ENCODE results near the gene NES. TPM values are rescaled to one million over a fixed set of nuclear protein-coding genes. Genes with fewer than 3 reads are reported as not detected.

NES gene
- total RNA-seq, 1 experiment from 2014 or later, result 8.4 TPM

DNA sequence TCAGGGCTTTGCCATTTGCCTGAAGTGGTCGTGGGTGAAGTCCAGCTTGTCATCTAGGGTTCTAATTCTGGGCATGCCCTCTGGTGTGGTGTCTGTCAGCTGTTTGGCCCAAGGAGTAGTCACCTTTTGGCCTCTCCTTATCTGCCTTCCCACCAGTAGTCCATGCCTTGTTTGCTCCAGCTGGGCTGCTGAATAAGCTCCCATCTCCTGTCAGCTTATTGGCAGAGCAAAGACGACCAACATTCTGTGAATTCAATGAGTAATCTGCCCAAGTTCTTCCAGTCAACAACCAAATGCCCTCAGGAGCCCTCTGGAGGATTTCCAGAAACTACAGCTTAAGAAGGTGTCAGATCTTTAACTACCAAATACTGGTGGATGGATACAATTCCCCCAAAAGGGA lies 28.3 kb downstream of the NES start (continued):
- TF ChIP-seq TCF7L2 (IDR thresholded peaks at IDR 0.05; ENCODE audit: borderline replicate concordance, extremely low read depth, insufficient read depth, insufficient read length), result no peak
- TF ChIP-seq EGR1 (IDR thresholded peaks at IDR 0.05; ENCODE audit: low read depth), result no peak
- TF ChIP-seq POLR2AphosphoS5 (IDR thresholded peaks at IDR 0.05; ENCODE audit: low read depth, low read length), result no peak
- no peak for TF ChIP-seq CBX3 (IDR thresholded peaks at IDR 0.05; ENCODE audit: low read depth)
- TF ChIP-seq ATF3 (IDR thresholded peaks at IDR 0.05), result no peak
- TF ChIP-seq, protein P1, sequence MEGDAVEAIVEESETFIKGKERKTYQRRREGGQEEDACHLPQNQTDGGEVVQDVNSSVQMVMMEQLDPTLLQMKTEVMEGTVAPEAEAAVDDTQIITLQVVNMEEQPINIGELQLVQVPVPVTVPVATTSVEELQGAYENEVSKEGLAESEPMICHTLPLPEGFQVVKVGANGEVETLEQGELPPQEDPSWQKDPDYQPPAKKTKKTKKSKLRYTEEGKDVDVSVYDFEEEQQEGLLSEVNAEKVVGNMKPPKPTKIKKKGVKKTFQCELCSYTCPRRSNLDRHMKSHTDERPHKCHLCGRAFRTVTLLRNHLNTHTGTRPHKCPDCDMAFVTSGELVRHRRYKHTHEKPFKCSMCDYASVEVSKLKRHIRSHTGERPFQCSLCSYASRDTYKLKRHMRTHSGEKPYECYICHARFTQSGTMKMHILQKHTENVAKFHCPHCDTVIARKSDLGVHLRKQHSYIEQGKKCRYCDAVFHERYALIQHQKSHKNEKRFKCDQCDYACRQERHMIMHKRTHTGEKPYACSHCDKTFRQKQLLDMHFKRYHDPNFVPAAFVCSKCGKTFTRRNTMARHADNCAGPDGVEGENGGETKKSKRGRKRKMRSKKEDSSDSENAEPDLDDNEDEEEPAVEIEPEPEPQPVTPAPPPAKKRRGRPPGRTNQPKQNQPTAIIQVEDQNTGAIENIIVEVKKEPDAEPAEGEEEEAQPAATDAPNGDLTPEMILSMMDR (IDR thresholded peaks at IDR 0.05 in 2 of 3, conservative IDR thresholded peaks at IDR 0.05 in 1 of 3; ENCODE audit: borderline replicate concordance in 1 of 3, insufficient read depth in 1 of 3, low read depth in 2 of 3, low read length in 2 of 3), result no peak
- no peak for TF ChIP-seq JUND (IDR thresholded peaks at IDR 0.05)
- no peak for TF ChIP-seq EZH2 (IDR thresholded peaks at IDR 0.05)
- no peak for TF ChIP-seq FOSL1 (IDR thresholded peaks at IDR 0.05; ENCODE audit: low read depth)

DNA sequence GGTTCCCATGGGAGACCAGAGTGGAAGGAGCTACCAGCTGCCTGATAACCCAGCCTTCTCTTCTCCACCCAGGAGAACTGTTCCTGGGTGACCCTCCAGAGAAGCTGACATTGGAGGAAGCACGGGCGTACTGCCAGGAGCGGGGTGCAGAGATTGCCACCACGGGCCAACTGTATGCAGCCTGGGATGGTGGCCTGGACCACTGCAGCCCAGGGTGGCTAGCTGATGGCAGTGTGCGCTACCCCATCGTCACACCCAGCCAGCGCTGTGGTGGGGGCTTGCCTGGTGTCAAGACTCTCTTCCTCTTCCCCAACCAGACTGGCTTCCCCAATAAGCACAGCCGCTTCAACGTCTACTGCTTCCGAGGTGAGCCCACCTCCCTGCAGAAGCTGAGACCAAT lies 28.7 kb downstream of the NES start:
- no peak overlapping the region for H3K27ac ChIP-seq (ENCODE audit: low read depth, low read length)
- ChIA-PET CTCF (interaction anchor here (1.1 kb wide), 1 partner anchor 11 kb away, joined by 6 read pairs; no protein-coding TSS in a partner anchor), RAD21 (ENCODE audit: low non-redundant PET in 1 of 2, low total read pairs in 2 of 2, uncharacterized antibody in 2 of 2, unreplicated experiment in 2 of 2) (no interaction called here), POLR2A (no interaction called here)
- no peaks in the 10 kb centered on the region for H3K9me3 ChIP-seq (ENCODE audit: control insufficient read depth in 1 of 2, insufficient read depth in 1 of 2, low read depth in 1 of 2, low read length in 2 of 2)
- no peaks in the 10 kb centered on the region for H3K4me1 ChIP-seq (ENCODE audit: control insufficient read depth in 1 of 2, insufficient read depth in 2 of 2, low read length in 2 of 2)
- H3K4me2 ChIP-seq (ENCODE audit: low read length), result no peak overlapping the region
- peaks cover 56% of the 10 kb centered on the region for H3K79me2 ChIP-seq (ENCODE audit: insufficient read depth, low read length)
- H3K36me3 ChIP-seq (ENCODE audit: control insufficient read depth in 1 of 2, insufficient read depth in 2 of 2, low read length in 2 of 2), result peaks cover 35 to 76% of the 10 kb centered on the region in 2 experiments
- no peaks in the 10 kb centered on the region for H3K9me2 ChIP-seq (ENCODE audit: insufficient read depth)
- H3K9ac ChIP-seq (ENCODE audit: low read length), result no peak overlapping the region
- H2AFZ ChIP-seq (ENCODE audit: low read depth, low read length, poor library complexity, severe bottlenecking), result no peak overlapping the region
- TF ChIP-seq EZH2 (IDR thresholded peaks at IDR 0.05) (no peak), JUND (IDR thresholded peaks at IDR 0.05) (no peak)
- no peak for DNase-seq (ENCODE audit: low read depth, low spot score)
- ATAC-seq, result no peak
- H4K20me1 ChIP-seq (ENCODE audit: insufficient read depth), result no peaks in the 10 kb centered on the region
- no TSS peak for BruUV-seq (replicated peaks)
- intact Hi-C loops (cut with micrococcal nuclease), result loop anchor here (1.0 kb wide), 1 partner anchor 23 kb away; no protein-coding TSS in a partner anchor
- no peaks in the 10 kb centered on the region for H3K27me3 ChIP-seq (ENCODE audit: insufficient read depth, low read length)
- H3K4me3 ChIP-seq (replicated peaks in 1 of 2; ENCODE audit: low read depth in 1 of 2, low read length in 2 of 2), result no peak overlapping the region
